Gastrocnemius medialis (tissue), 4 donors: ENCODE results near the gene ANO10. TPM values are rescaled to one million over a fixed set of nuclear protein-coding genes. Genes with fewer than 3 reads are reported as not detected.

Source experiments
- ATAC-seq, 2 donors: fragments of 150-250 bp; one replicate each; pipeline ENCODE4 v1.9.1; 2016
- DNase-seq, 2 donors: peaks; one replicate each; pipeline ENCODE4 v3.0.0-alpha.2; 2019
- H3K27ac ChIP-seq, 4 donors: fragments of 200-600 bp; sonication (generic); 1 replicate in 1 of 4; 2 replicates in 3 of 4; pipeline ENCODE4 v1.5.1; 2016 to 2018; ENCODE audit warnings: mild to moderate bottlenecking in 2 of 4, moderate library complexity in 1 of 4
- H3K27me3 ChIP-seq, 3 donors: fragments of 200-600 bp; sonication (generic) in 2 of 3; 1 replicate in 1 of 3; 2 replicates in 2 of 3; pipeline versions ENCODE4 v1.5.1 to v1.6.0; 2016 to 2019; ENCODE audit warnings: mild to moderate bottlenecking in 1 of 3, moderate library complexity in 1 of 3
- H3K36me3 ChIP-seq, 2 donors: fragments of 200-600 bp; sonication (generic) in 1 of 2; one replicate each; pipeline ENCODE4 v1.5.1; 2017 to 2018
- H3K4me1 ChIP-seq, 2 donors: fragments of 200-600 bp; sonication (generic) in 1 of 2; one replicate each; pipeline ENCODE4 v1.5.1; 2016 to 2017; ENCODE audit warnings: mild to moderate bottlenecking in 2 of 2
- H3K4me3 ChIP-seq, 4 donors: fragments of 200-600 bp; sonication (generic) in 3 of 4; 1 replicate in 1 of 4; 2 replicates in 3 of 4; pipeline ENCODE4 v1.5.1; 2016 to 2019; ENCODE audit warnings: mild to moderate bottlenecking in 2 of 4
- H3K9me3 ChIP-seq, 3 donors: fragments of 200-600 bp; sonication (generic) in 2 of 3; 1 replicate in 1 of 3; 2 replicates in 2 of 3; pipeline ENCODE4 v1.5.1; 2016 to 2019
- POLR2A ChIP-seq, 2 donors: fragments of 450-650 bp; IDR thresholded peaks; one replicate each; pipeline ENCODE4 v1.6.1; 2017; ENCODE audit warnings: antibody characterized with exemption in 2 of 2, mild to moderate bottlenecking in 2 of 2, moderate library complexity in 2 of 2
- in situ Hi-C, 4 donors: fragments of 200-750 bp; cut with MboI; loops; one replicate each; pipeline versions ENCODE4 v1.15.0 to v1.8.0; 2017; ENCODE audit warnings: low sequenced_read_pairs in 4 of 4
- intact Hi-C: fragments of 100-400 bp; cut with DNase I; formaldehyde crosslinking; loops from one replicate; pipeline ENCODE4 v1.15.1; 2023; ENCODE audit warnings: low total_unique reads
- total RNA-seq, 4 donors: library from RNA; depleted of rRNA; stranded (reverse); fragments of >200 nt; gene quantifications; one replicate each; pipeline versions ENCODE4 v1.1.0 to v1.2.3, GENCODE V29; 2016
- TF ChIP-seq, protein P1 (sequence below), 5 experiments: fragments of 450-650 bp in 3 of 5; fragments of 200-600 bp in 2 of 5; sonication (generic) in 2 of 5; IDR thresholded peaks in 4 of 5; conservative IDR thresholded peaks in 1 of 5; 1 replicate in 4 of 5; 2 replicates in 1 of 5; pipeline ENCODE4 v1.5.1; 2016 to 2019; ENCODE audit warnings: antibody characterized with exemption in 5 of 5, mild to moderate bottlenecking in 3 of 5, moderate library complexity in 3 of 5

The ANO10 gene
- total RNA-seq, 4 donors from 2014 or later = 6.9 to 8.1 (median 7.8) TPM

GRCh38 chr3:43406643-43407023 is 215.2 kb downstream of the ANO10 start:
- DNase-seq = no peak
- no peaks in the 10 kb centered on the region for H3K36me3 ChIP-seq
- H3K27ac ChIP-seq = peak overlapping the region; percentile 66 to 78 (median 78)
- no peaks in the 10 kb centered on the region for H3K27me3 ChIP-seq
- no peaks in the 10 kb centered on the region for H3K9me3 ChIP-seq
- no peak for TF ChIP-seq POLR2A (IDR thresholded peaks at IDR 0.05)
- TF ChIP-seq, protein P1, sequence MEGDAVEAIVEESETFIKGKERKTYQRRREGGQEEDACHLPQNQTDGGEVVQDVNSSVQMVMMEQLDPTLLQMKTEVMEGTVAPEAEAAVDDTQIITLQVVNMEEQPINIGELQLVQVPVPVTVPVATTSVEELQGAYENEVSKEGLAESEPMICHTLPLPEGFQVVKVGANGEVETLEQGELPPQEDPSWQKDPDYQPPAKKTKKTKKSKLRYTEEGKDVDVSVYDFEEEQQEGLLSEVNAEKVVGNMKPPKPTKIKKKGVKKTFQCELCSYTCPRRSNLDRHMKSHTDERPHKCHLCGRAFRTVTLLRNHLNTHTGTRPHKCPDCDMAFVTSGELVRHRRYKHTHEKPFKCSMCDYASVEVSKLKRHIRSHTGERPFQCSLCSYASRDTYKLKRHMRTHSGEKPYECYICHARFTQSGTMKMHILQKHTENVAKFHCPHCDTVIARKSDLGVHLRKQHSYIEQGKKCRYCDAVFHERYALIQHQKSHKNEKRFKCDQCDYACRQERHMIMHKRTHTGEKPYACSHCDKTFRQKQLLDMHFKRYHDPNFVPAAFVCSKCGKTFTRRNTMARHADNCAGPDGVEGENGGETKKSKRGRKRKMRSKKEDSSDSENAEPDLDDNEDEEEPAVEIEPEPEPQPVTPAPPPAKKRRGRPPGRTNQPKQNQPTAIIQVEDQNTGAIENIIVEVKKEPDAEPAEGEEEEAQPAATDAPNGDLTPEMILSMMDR (IDR thresholded peaks at IDR 0.05 in 4 of 5, conservative IDR thresholded peaks at IDR 0.05 in 1 of 5) = no peak
- H3K4me3 ChIP-seq = peak overlapping the region in 1 of 4 donors; percentile 12
- ATAC-seq = peak; percentile 70 to 76
- in situ Hi-C loops = no loop called here
- intact Hi-C loops = no loop called here
- peaks cover 4 to 20% of the 10 kb centered on the region in 2 donors for H3K4me1 ChIP-seq

DNA sequence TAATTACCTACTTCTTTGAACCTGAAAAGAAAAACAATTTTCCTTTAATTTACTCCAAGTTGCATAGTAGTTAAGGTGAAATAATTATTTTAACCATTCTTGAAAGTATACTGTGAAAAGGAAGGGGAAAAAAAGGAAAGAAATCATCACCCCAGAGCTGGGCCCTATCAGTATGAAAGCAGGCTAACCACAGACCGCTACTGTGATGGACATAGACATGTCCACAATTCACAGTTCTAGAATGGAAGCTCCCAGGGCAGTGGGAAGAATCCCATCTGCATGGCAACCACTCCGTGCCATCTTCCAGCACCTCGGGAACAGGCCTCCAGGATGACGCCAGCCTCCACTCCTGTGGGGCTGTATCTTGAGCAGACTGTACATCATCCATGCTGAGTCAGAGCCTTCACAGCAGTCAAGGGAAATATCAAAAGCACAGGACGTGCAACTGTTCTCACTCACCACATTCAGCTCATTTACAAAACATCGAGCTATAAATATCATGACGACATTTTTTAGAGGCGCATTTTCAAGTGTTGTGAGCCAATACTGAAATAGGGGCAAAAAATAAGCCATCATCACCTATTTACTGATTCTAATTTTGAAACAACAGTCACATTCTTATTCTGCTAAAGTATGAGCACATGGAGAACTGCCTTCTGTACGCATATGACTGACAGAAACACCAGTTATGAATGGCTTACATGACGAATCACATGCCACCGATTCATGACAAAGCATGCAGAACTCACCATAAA is 215.7 kb downstream of the ANO10 start:
- in situ Hi-C loops (no loop called here), intact Hi-C loops (no loop called here)
- Histone ChIP-seq H3K4me3 (peak overlapping the region in 1 of 4 donors; percentile 12), H3K27me3 (no peaks in the 10 kb centered on the region), H3K27ac (peak overlapping the region; percentile 66 to 78 (median 78)), H3K9me3 (no peaks in the 10 kb centered on the region), H3K36me3 (no peaks in the 10 kb centered on the region), H3K4me1 (peaks cover 4 to 20% of the 10 kb centered on the region in 2 donors)
- ATAC-seq (peak; percentile 93 to 95), DNase-seq (peak; percentile 77 to 81)
- TF ChIP-seq POLR2A (IDR thresholded peaks at IDR 0.05) = no peak
- TF ChIP-seq, protein P1 (IDR thresholded peaks at IDR 0.05 in 4 of 5, conservative IDR thresholded peaks at IDR 0.05 in 1 of 5) = no peak

DNA sequence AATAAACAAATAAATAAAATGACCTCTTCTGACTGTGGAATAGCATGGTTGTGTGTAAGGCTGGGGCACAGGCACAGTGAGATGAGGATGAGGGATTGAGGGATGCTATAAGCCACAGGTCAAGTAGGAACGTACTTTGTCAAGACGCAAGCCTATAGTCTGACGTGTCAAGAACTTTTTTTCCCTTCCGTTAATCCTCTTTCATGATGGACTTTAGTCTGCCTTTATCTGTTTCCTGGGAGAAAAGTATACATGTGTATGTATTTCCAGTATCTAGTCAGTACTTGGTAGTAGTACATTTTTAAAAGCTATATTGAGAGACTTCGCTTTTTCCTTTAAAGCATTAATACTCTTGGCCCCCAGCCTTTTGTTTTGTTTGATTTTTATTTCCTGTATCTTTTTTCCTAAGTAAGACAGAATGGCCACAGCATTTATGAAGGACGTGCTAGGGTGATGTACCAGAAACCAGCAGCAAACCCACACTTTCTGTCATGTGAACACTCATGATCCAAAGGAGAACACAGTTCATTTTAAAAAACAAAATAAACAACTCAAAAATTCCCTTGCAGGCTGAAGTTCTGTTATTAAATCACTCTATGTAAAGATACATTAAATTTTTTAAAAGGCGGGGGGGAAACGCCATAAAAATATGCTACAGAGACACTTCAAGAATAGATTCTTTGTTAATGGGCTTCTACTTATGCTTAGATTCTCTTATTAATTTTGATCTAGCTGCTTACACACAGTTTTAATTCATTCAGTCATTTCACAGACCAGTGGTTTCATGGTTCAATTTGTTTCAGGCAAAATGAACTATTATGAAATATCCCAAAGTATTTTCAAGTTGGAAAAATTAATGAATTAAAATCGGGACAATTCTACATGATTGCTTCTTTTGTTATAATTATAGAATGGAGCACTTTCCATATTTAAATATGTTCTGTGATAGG is 220.8 kb downstream of the ANO10 start:
- Histone ChIP-seq H3K27me3 (no peaks in the 10 kb centered on the region), H3K4me1 (peaks cover 9 to 23% of the 10 kb centered on the region in 2 donors), H3K36me3 (no peaks in the 10 kb centered on the region), H3K27ac (no peak overlapping the region), H3K9me3 (no peaks in the 10 kb centered on the region), H3K4me3 (no peak overlapping the region)
- intact Hi-C loops (no loop called here), in situ Hi-C loops (no loop called here)
- ATAC-seq (no peak), DNase-seq (no peak)
- TF ChIP-seq, protein P1 (IDR thresholded peaks at IDR 0.05 in 4 of 5, conservative IDR thresholded peaks at IDR 0.05 in 1 of 5) = no peak
- no peak for TF ChIP-seq POLR2A (IDR thresholded peaks at IDR 0.05)

DNA sequence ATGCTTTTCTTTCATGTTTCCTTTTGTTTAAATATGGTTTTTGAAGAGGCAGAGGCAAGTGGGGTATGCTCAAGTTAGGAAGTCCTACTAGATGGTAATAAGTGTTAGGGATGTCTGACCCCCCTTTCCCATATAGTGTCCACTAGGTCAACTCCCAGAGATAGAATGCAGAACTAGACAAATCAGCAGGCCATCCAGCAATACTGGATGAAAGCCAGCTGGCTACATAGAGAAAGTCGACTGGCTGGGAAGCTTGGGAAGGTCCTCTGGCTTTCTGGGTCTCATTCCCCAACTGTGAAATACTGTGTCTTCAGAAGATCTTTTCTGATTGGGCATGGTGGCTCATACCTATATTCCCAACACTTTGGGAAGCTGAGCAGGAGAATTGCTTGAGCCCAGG is 221.6 kb downstream of the ANO10 start:
- DNase-seq (no peak), ATAC-seq (no peak)
- TF ChIP-seq, protein P1 (IDR thresholded peaks at IDR 0.05 in 4 of 5, conservative IDR thresholded peaks at IDR 0.05 in 1 of 5) = no peak
- TF ChIP-seq POLR2A (IDR thresholded peaks at IDR 0.05) = no peak
- in situ Hi-C loops (no loop called here), intact Hi-C loops (no loop called here)
- Histone ChIP-seq H3K27me3 (no peaks in the 10 kb centered on the region), H3K4me3 (no peak overlapping the region), H3K9me3 (no peaks in the 10 kb centered on the region), H3K4me1 (peaks cover 5 to 15% of the 10 kb centered on the region in 2 donors), H3K27ac (no peak overlapping the region), H3K36me3 (no peaks in the 10 kb centered on the region)
